ENCODE results near the gene CLDN24.

CLDN24 gene

GRCh38 chr4:183348136-183348535 lies 25.9 kb upstream of the CLDN24 start:
- peaks cover under 1% of the 10 kb centered on the region for H3K27me3 ChIP-seq (ENCODE audit: insufficient read depth, poor library complexity, severe bottlenecking)
- no peak overlapping the region for H3K27ac ChIP-seq (replicated peaks)
- no peak overlapping the region for H3K4me3 ChIP-seq (replicated peaks; ENCODE audit: insufficient read depth, low read length)
- DNase-seq (ENCODE audit: low read depth in 1 of 2, low spot score in 1 of 2) = no peak
- TF ChIP-seq GABPA (IDR thresholded peaks at IDR 0.05; ENCODE audit: low read depth) (no peak), SPI1 (IDR thresholded peaks at IDR 0.05; ENCODE audit: borderline replicate concordance, low read depth) (no peak), CTCF (IDR thresholded peaks at IDR 0.05; ENCODE audit: insufficient read depth, low read length) (no peak), POLR2AphosphoS5 (IDR thresholded peaks at IDR 0.05; ENCODE audit: low read depth) (no peak), REST (IDR thresholded peaks at IDR 0.05; ENCODE audit: insufficient replicate concordance, low read depth) (no peak)

- DNase-seq (ENCODE audit: low read depth in 1 of 2, low spot score in 1 of 2) = no peak
- peaks cover 2% of the 10 kb centered on the region for H3K27me3 ChIP-seq (ENCODE audit: insufficient read depth, poor library complexity, severe bottlenecking)
- H3K4me3 ChIP-seq (replicated peaks; ENCODE audit: insufficient read depth, low read length) = no peak overlapping the region
- TF ChIP-seq GABPA (IDR thresholded peaks at IDR 0.05; ENCODE audit: low read depth) (no peak), POLR2AphosphoS5 (IDR thresholded peaks at IDR 0.05; ENCODE audit: low read depth) (no peak), REST (IDR thresholded peaks at IDR 0.05; ENCODE audit: insufficient replicate concordance, low read depth) (no peak), CTCF (IDR thresholded peaks at IDR 0.05; ENCODE audit: insufficient read depth, low read length) (no peak)
- H3K27ac ChIP-seq (replicated peaks) = no peak overlapping the region
Observed at GRCh38 chr4:183347566-183347965, 25.3 kb upstream of the CLDN24 start.

- no peak for DNase-seq (ENCODE audit: low read depth in 1 of 2, low spot score in 1 of 2)
- H3K27me3 ChIP-seq (ENCODE audit: insufficient read depth, poor library complexity, severe bottlenecking) = peaks cover 2% of the 10 kb centered on the region
- H3K27ac ChIP-seq (replicated peaks) = no peak overlapping the region
- TF ChIP-seq GABPA (IDR thresholded peaks at IDR 0.05; ENCODE audit: low read depth) = no peak
- TF ChIP-seq POLR2AphosphoS5 (IDR thresholded peaks at IDR 0.05; ENCODE audit: low read depth) = no peak
- no peak for TF ChIP-seq CTCF (IDR thresholded peaks at IDR 0.05; ENCODE audit: insufficient read depth, low read length)
- no peak for TF ChIP-seq REST (IDR thresholded peaks at IDR 0.05; ENCODE audit: insufficient replicate concordance, low read depth)
- TF ChIP-seq SPI1 (IDR thresholded peaks at IDR 0.05; ENCODE audit: borderline replicate concordance, low read depth) = no peak
- no peak overlapping the region for H3K4me3 ChIP-seq (replicated peaks; ENCODE audit: insufficient read depth, low read length)
Observed at GRCh38 chr4:183347146-183347545, 24.9 kb upstream of the CLDN24 start.
